GM21447 (cell line): ENCODE results near the gene IFI27L1.

Experiments
- ATAC-seq: cut with Tn5 transposase; IDR thresholded peaks from one replicate; pipeline ENCODE4 v1.9.1; 2021; ENCODE audit not compliant: unreplicated experiment

Gene IFI27L1

GRCh38 chr14:94129758-94130414 is 48.8 kb downstream of the IFI27L1 start:
- no peak for ATAC-seq

- ATAC-seq = no peak
These were observed 51.3 kb downstream of the IFI27L1 start for GRCh38 chr14:94132285-94132887.

DNA sequence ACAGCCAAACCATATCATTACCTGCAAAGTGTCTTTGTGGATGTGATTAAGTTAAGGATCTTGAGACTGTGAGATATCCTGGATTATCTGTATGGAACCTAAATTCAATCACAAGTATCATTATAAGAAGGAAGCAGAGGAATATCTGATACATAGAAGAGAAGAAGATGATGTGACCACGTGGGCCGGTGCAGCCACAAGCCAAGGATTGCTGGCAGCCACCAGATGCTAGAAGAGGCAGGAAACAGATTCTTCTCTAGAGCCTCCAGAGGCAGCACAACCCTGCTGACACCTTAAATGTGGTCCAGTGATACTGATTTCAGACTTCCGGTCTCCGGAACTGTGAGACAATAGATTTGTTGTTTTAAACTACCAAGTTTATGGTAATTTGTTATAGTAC is 54.4 kb downstream of the IFI27L1 start:
- no peak for ATAC-seq

DNA sequence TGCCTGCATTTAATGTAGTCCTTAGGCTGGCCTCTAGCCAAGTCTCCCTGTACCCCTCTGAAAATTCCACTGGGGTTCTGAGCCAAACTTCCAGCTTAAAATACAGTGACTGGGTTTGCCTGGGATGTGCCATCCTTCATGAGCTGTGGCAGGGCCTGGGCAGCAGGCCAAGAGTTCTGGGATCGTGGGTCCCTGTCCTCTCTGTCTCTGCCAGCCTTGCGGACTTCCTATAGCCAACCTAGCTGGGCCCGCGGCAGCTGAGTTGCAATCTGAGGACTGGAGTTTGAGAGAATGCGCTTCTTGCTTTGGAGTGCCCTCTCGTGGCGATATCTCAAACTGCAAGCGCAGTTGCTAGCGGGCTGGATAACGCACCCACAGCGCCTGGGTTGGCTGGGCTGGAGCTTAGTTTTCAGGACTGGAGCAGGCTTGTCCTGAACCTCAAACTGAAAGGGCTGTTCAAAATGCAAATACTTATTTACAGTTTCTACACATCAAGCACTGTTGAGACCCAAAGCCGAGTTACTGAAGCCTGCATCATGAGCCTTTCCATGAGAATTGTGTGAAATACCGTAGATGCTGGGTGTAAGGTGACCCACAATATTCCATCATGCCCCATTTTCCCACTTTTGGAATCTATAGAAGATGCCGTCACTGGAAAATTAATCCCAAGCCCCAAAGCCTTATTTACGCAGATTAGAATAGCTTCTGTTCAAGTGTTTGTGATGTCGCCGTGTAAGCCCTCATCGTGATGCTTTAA is 55.6 kb downstream of the IFI27L1 start:
- peak; percentile 76 for ATAC-seq

- no peak for ATAC-seq
These were observed 57.1 kb downstream of the IFI27L1 start for GRCh38 chr14:94138251-94138650.

GRCh38 chr14:94139006-94139405 is 57.9 kb downstream of the IFI27L1 start:
- ATAC-seq = no peak

DNA sequence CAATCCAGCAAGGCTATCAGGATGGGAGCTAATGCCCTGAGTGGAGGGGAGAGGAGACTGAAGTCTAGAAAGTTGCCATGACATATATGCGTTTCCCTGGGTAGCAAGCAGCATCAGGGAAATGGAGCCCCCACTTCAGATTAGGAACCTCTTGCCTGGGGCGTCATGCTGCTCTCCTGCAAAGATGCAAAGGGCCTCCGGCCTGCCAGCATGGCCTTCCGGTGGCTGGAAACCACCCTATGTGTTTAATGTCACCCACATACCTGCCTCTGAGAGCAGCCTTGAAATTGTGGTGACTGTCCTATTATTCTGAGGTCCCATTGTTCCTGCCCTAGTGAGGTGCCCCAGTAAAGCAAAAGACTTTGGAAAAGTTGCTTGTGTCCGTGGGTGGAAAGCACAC is 58.3 kb downstream of the IFI27L1 start:
- ATAC-seq = no peak

DNA sequence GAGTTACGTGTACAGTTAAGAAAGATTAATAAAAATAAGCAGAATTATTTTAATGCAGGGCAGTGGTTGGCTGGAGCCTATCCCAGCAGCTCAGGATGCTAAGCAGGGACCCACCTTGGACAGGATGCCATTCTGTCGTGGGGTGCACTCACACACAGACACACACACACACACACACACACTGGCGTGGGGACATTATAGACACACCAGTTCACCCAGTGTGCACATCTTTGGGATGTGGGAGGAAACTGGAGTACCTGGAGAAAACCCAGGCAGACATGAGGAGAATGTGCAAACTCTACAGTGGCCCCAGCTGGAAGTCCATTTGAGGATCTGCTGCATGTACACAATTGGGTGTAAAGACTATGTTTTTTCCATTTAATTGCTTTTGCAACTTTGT is 61.1 kb downstream of the IFI27L1 start:
- ATAC-seq = no peak

GRCh38 chr14:94142836-94143235 is 61.7 kb downstream of the IFI27L1 start:
- no peak for ATAC-seq

DNA sequence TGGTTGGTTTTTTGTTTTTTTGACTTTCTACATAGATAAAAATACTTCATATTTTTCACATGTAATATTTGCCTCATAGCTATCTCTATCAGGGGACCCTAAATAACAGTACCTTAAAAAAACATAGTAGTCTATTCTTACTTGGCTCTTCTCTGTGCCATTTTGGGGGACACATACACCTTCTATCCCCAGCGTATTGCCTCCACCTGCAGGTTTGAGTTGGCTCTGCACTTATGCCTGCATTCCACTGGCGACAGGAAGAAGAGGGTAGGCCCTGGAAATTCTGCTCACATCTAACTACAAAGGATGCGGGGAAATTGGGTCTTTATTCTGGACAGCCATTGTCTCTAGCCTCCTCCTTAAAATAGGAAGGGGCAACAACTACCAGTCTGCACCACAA is 62.1 kb downstream of the IFI27L1 start:
- ATAC-seq = no peak

DNA sequence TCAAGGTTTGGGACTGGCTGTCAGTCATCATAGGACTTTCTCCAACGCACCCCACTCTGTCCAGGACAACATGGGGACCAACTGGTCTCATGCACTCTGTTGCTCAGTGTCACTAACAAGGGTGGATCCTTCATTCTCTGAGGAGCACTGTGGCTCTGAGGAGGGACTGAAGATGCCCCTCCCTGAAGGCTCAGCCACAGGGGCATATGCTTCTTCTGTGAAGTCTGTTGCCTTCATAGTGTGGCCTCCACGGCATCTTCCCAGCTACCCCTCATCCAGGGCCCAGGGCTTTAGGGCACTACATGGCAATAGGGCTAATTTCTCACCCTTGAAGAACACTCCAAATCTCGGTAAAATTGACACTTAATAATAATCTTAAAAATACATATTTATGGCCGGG is 62.6 kb downstream of the IFI27L1 start:
- ATAC-seq = no peak

DNA sequence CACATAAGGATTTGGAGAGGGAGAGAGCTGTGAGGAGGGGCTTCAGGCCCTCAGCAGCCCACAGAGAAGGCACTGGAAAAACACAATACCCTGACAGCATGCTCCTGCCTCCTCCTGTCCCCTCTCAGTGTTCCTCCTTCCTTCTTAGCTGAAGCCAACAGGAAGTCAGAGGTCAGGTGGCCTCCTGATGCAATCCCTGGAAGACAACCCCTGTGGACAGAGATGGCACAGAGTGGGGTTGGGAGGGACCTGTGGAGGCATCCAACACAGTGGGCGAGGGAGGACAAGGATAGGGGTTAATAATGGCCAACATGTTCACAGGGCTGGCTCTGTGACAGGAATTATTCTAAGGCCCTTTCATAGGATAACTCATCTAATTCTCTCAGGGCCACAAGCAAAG is 63.7 kb downstream of the IFI27L1 start:
- no peak for ATAC-seq

GRCh38 chr14:94145902-94146527 is 64.9 kb downstream of the IFI27L1 start:
- ATAC-seq = no peak
